LNCAP (cell line): ENCODE measurements around the gene CGB2.
A peak's percentile ranks its signal among the peaks of the same experiment; 100 is the strongest.

Experiments used
- CTCF ChIP-seq: fragments of 450-650 bp; IDR thresholded peaks from 2 replicates; pipeline ENCODE4 v1.5.1; 2017; ENCODE audit warnings: mild to moderate bottlenecking

CGB2 gene

GRCh38 chr19:48989701-48990291, 41.9 kb upstream of the CGB2 start:
- TF ChIP-seq CTCF = no peak

GRCh38 chr19:48990400-48990799, 41.3 kb upstream of the CGB2 start:
- no peak for TF ChIP-seq CTCF

GRCh38 chr19:48991011-48991609, 40.6 kb upstream of the CGB2 start:
- no peak for TF ChIP-seq CTCF

- TF ChIP-seq CTCF = no peak
These were observed 39.7 kb upstream of the CGB2 start for GRCh38 chr19:48991873-48992580.

- TF ChIP-seq CTCF = no peak
These were observed 39.0 kb upstream of the CGB2 start for GRCh38 chr19:48992581-48993174.

- peak; percentile 69 for TF ChIP-seq CTCF
These were observed 38.3 kb upstream of the CGB2 start, which contains the start of the genes GYS1 and RUVBL2 for GRCh38 chr19:48993175-48994034. Gene GYS1, minus strand, starts transcription at chr19:48993309. Its CDS starts 197 bp downstream, at chr19:48993112. Gene RUVBL2, plus strand, starts transcription at chr19:48993887. Its CDS starts 25 bp downstream, at chr19:48993912.

- no peak for TF ChIP-seq CTCF
These were observed 37.7 kb upstream of the CGB2 start for GRCh38 chr19:48994035-48994386.
